GM19455 (cell line): ENCODE data around the gene LYPD4.

ENCODE experiments used
- ATAC-seq: cut with Tn5 transposase; IDR thresholded peaks from one replicate; pipeline ENCODE4 v1.9.1; 2021; ENCODE audit not compliant: unreplicated experiment

Gene LYPD4

GRCh38 chr19:41844601-41845000 lies at the start of gene LYPD4:
Gene LYPD4 (minus strand): TSS chr19:41844683. CDS start chr19:41839285, 5,398 bp downstream.
- no peak for ATAC-seq

- ATAC-seq, result no peak
Measured at GRCh38 chr19:41893899-41894298, 49.4 kb upstream of the LYPD4 start.

- no peak for ATAC-seq
Measured at GRCh38 chr19:41892173-41892902, 47.9 kb upstream of the LYPD4 start.

- ATAC-seq, result no peak
Measured at GRCh38 chr19:41890936-41891335, 46.5 kb upstream of the LYPD4 start.

GRCh38 chr19:41889896-41890295 lies 45.4 kb upstream of the LYPD4 start:
- ATAC-seq, result no peak

- no peak for ATAC-seq
Measured at GRCh38 chr19:41888926-41889325, 44.4 kb upstream of the LYPD4 start.

- no peak for ATAC-seq
Measured at GRCh38 chr19:41887711-41888382, 43.4 kb upstream of the LYPD4 start.

GRCh38 chr19:41886761-41887710 lies 42.6 kb upstream of the LYPD4 start:
- no peak for ATAC-seq

GRCh38 chr19:41883821-41884733 lies 39.6 kb upstream of the LYPD4 start:
- ATAC-seq, result peak; percentile 62

GRCh38 chr19:41883463-41883820 lies 39.0 kb upstream of the LYPD4 start:
- ATAC-seq, result no peak

GRCh38 chr19:41882568-41883462 lies 38.3 kb upstream of the LYPD4 start, which contains the start of gene ARHGEF1:
Gene ARHGEF1 (plus strand): TSS chr19:41883184. CDS start chr19:41888083, 4,899 bp downstream.
- ATAC-seq, result no peak

GRCh38 chr19:41880329-41880708 lies 35.8 kb upstream of the LYPD4 start:
- no peak for ATAC-seq

GRCh38 chr19:41879670-41880328 lies 35.3 kb upstream of the LYPD4 start:
- ATAC-seq, result no peak

GRCh38 chr19:41879080-41879479 lies 34.6 kb upstream of the LYPD4 start:
- ATAC-seq, result no peak

- ATAC-seq, result no peak
Measured at GRCh38 chr19:41877916-41878905, 33.7 kb upstream of the LYPD4 start.

- no peak for ATAC-seq
Measured at GRCh38 chr19:41876847-41877832, 32.7 kb upstream of the LYPD4 start, which contains the start of gene CD79A. Gene CD79A (plus strand): TSS chr19:41877279. CDS start chr19:41877305, 26 bp downstream.
